BJ (cell line): ENCODE data around the gene MRPL33. TPM values are rescaled to one million over a fixed set of nuclear protein-coding genes. Genes with fewer than 3 reads are reported as not detected.

Experiments
- CTCF ChIA-PET: fragments of 350-600 bp; formaldehyde crosslinking; extraction: SDS; loops from one replicate; lab custom pipeline; 2021; ENCODE audit warnings: antibody characterized with exemption, inconsistent platforms; lab: Yijun Ruan, JAX
- POLR2A ChIA-PET: fragments of 300-600 bp; sonication (Branson Sonifier 250); formaldehyde crosslinking; extraction: SDS; loops from one replicate; lab custom pipeline; 2021; ENCODE audit warnings: antibody characterized with exemption; lab: Charles Lee
- DNase-seq: peaks from one replicate; pipeline ENCODE4 v3.0.0-alpha.2; 2011; ENCODE audit warnings: low read depth
- H3K27me3 ChIP-seq: 2 replicates; pipeline ENCODE4 v1.6.0; 2011; ENCODE audit warnings: low read length; ENCODE audit not compliant: control insufficient read depth, insufficient read depth
- H3K36me3 ChIP-seq: 2 replicates; pipeline ENCODE4 v1.5.1; 2011; ENCODE audit warnings: low read length; ENCODE audit not compliant: control insufficient read depth, insufficient read depth
- H3K4me3 ChIP-seq: 2 replicates; pipeline ENCODE4 v1.5.1; 2011; ENCODE audit warnings: low read depth, mild to moderate bottlenecking, control low read depth, low read length
- polyA plus RNA-seq: library from polyadenylated mRNA; depleted of rRNA; stranded (reverse); fragments of >200 nt; gene quantifications from 2 replicates; pipeline ENCODE4 v1.2.3, GENCODE V29; 2011
- TF ChIP-seq, protein P1 (sequence below): IDR thresholded peaks from 2 replicates; pipeline ENCODE4 v1.5.1; 2011; ENCODE audit warnings: low read depth, mild to moderate bottlenecking, control low read depth, inconsistent platforms, low read length, moderate library complexity; ENCODE audit not compliant: insufficient read depth

MRPL33 gene
- polyA plus RNA-seq, 1 experiment: 31.0 TPM

DNA sequence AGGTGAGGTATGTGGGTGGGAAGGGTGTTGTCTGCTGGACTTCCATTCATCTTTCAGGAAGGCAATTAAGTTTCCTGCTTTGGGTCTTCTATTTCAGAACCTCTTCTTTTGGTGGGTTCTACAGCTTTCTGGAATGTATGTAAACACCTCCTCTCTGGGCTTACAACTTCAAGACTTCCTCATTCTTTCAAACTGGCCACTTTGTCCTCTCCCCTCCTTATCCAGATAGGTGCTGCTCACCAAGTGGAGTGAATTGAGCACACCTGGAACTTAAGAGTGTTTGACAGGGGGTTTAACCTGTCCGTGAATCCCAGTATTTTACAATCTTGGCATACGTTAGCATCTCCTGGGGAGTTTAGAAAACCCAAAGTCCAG is 5.2 kb upstream of the MRPL33 start:
- H3K4me3 ChIP-seq: no peak overlapping the region
- POLR2A ChIA-PET: no interaction called here
- no peak for DNase-seq
- H3K36me3 ChIP-seq: no peaks in the 10 kb centered on the region
- TF ChIP-seq, protein P1, sequence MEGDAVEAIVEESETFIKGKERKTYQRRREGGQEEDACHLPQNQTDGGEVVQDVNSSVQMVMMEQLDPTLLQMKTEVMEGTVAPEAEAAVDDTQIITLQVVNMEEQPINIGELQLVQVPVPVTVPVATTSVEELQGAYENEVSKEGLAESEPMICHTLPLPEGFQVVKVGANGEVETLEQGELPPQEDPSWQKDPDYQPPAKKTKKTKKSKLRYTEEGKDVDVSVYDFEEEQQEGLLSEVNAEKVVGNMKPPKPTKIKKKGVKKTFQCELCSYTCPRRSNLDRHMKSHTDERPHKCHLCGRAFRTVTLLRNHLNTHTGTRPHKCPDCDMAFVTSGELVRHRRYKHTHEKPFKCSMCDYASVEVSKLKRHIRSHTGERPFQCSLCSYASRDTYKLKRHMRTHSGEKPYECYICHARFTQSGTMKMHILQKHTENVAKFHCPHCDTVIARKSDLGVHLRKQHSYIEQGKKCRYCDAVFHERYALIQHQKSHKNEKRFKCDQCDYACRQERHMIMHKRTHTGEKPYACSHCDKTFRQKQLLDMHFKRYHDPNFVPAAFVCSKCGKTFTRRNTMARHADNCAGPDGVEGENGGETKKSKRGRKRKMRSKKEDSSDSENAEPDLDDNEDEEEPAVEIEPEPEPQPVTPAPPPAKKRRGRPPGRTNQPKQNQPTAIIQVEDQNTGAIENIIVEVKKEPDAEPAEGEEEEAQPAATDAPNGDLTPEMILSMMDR: no peak
- CTCF ChIA-PET: no interaction called here
- H3K27me3 ChIP-seq: no peaks in the 10 kb centered on the region

DNA sequence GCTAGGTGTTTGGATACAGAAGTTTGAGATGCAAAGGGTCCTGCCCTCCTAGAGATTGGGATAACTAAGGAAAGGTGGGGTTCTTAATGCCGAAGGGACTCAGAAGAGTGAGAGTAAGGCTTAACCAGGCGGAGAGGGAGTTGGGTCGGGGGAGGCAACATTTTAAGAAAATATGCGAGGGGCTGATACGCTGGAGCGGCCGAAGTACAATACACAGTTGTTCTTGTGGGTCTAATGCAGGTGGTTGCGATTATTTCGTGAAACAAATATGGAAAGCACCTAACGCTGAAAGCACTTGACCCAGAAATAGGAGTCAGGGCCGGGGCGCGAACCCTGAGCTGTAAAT is 344 bp upstream of the MRPL33 start:
- TF ChIP-seq, protein P1: no peak
- POLR2A ChIA-PET: interaction anchor here (1.0 kb wide), 1 partner anchor 454 kb away, joined by 8 read pairs; no protein-coding TSS in a partner anchor
- DNase-seq: no peak
- CTCF ChIA-PET: interaction anchor here (2.8 kb wide), 1 partner anchor 18 kb away, joined by 12 read pairs; no protein-coding TSS in a partner anchor
- H3K36me3 ChIP-seq: peaks cover 2% of the 10 kb centered on the region; the same call in 1 of the 2 replicates
- H3K4me3 ChIP-seq: peak overlapping the region; percentile 79
- H3K27me3 ChIP-seq: no peaks in the 10 kb centered on the region

DNA sequence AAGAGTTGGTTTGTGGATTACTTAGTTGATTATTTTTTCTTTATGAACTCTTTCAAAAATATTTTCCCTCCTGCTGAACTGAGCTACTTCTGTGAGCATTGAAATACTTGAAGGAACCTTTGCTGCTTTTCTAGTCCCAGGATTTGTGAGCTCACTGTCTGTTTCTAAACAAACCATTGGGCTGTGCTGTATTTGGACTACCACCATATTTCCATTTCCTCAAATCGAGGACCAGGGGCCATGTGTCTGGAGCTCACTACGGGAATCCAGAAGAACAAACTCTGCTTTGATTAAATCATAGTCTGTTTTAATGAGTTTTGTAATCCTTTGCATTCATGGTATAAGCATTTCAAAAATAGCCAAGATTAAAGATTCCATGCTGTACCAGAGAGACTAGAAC is 1.3 kb downstream of the MRPL33 start:
- peak overlapping the region; percentile 79 for H3K4me3 ChIP-seq
- no peaks in the 10 kb centered on the region for H3K27me3 ChIP-seq
- POLR2A ChIA-PET: no interaction called here
- CTCF ChIA-PET: interaction anchor here (0.6 to 2.8 kb wide), 5 partner anchors 12 to 681 kb away, joined by 3 to 12 read pairs (median 3); no protein-coding TSS in a partner anchor
- peaks cover 2% of the 10 kb centered on the region; the same call in 1 of the 2 replicates for H3K36me3 ChIP-seq
- no peak for DNase-seq
- TF ChIP-seq, protein P1: no peak

DNA sequence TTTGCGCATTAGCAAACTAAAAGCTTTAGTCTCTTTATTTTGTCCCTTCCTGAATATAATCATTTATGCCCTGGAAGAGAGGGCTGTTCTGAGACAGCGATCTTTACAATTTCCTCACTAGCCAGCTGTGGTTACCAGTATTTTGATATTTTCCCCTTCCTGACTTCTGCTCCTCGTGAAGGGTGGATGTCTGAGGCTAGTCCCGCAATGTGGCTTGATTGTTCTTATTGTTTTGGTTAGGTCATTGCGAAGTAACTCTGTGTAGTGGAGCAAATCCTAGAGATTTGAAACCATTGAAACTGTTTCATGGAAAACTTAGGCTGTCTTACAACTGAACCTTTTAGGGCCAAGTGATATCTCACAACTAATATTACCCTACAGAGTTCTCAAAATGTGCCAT is 2.4 kb downstream of the MRPL33 start:
- DNase-seq: no peak
- CTCF ChIA-PET: interaction anchor here (1.0 to 2.8 kb wide), 3 partner anchors 12 to 21 kb away, joined by 3 to 12 read pairs (median 3); no protein-coding TSS in a partner anchor
- Histone ChIP-seq H3K36me3 (peaks cover 2% of the 10 kb centered on the region; the same call in 1 of the 2 replicates), H3K4me3 (no peak overlapping the region), H3K27me3 (no peaks in the 10 kb centered on the region)
- TF ChIP-seq, protein P1: no peak
- POLR2A ChIA-PET: no interaction called here

DNA sequence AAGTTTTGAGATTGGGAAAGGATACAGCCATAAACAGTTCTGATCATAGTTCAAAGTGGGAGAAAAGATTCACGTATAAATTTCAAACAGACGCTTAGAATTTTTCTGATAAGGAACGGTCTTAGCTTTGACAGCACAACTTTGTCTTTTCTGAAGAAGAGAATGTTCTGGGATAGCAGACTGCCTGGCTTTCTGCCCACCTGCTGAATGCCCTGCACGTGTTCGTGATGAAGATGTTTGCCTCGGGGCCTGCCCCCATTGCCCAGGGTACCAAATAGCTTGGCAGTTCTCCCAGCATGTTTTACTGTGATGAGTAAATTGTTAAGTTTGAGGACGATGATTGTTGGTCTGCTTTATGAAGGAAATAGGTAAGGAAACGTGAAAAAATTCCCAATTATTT is 4.6 kb downstream of the MRPL33 start:
- TF ChIP-seq, protein P1: no peak
- Histone ChIP-seq H3K36me3 (peaks cover 5% of the 10 kb centered on the region), H3K27me3 (no peaks in the 10 kb centered on the region), H3K4me3 (no peak overlapping the region)
- ChIA-PET POLR2A (no interaction called here), CTCF (interaction anchor here (1.5 to 2.1 kb wide), 3 partner anchors 14 to 72 kb away, joined by 3 to 7 read pairs (median 4); no protein-coding TSS in a partner anchor)
- no peak for DNase-seq
